Anterior cingulate cortex (tissue), 58 donors: ENCODE measurements around the gene CDK11B.
"Not testable (repeated sequence)": the region's sequence is repeated elsewhere in the genome, so short reads cannot be mapped to it uniquely, and the experiment has no call there.

Experiments
- DNase-seq, 58 donors: peaks; one replicate each; lab custom pipeline; 2025; lab: John Stamatoyannopoulos, UW

The CDK11B gene

GRCh38 chr1:1664318-1664717 lies 5.5 kb upstream of the CDK11B start:
- DNase-seq, result not testable (repeated sequence)

GRCh38 chr1:1662830-1663560 lies 4.2 kb upstream of the CDK11B start:
- DNase-seq, result not testable (repeated sequence)

- not testable (repeated sequence) for DNase-seq
Measured at GRCh38 chr1:1662392-1662791, 3.6 kb upstream of the CDK11B start.

GRCh38 chr1:1648265-1648664 lies 10.5 kb downstream of the CDK11B start:
- not testable (repeated sequence) for DNase-seq

GRCh38 chr1:1647567-1648241 lies 11.1 kb downstream of the CDK11B start:
- DNase-seq, result not testable (repeated sequence)

GRCh38 chr1:1646326-1646725 lies 12.5 kb downstream of the CDK11B start:
- DNase-seq, result not testable (repeated sequence)

GRCh38 chr1:1640711-1641461 lies 17.9 kb downstream of the CDK11B start:
- DNase-seq, result not testable (repeated sequence)

GRCh38 chr1:1640081-1640480 lies 18.7 kb downstream of the CDK11B start:
- DNase-seq, result not testable (repeated sequence)

GRCh38 chr1:1639368-1639767 lies 19.4 kb downstream of the CDK11B start:
- not testable (repeated sequence) for DNase-seq

GRCh38 chr1:1638528-1638927 lies 20.3 kb downstream of the CDK11B start:
- not testable (repeated sequence) for DNase-seq

GRCh38 chr1:1637479-1637875 lies 21.3 kb downstream of the CDK11B start:
- not testable (repeated sequence) for DNase-seq

- not testable (repeated sequence) for DNase-seq
Measured at GRCh38 chr1:1636621-1637478, 22.0 kb downstream of the CDK11B start.

- not testable (repeated sequence) for DNase-seq
Measured at GRCh38 chr1:1634613-1635012, 24.2 kb downstream of the CDK11B start.

- DNase-seq, result not testable (repeated sequence)
Measured at GRCh38 chr1:1633409-1633808, 25.4 kb downstream of the CDK11B start.

GRCh38 chr1:1631782-1632420 lies 26.9 kb downstream of the CDK11B start, which contains the start of gene MMP23B:
TSS of gene MMP23B (plus strand) at chr1:1632173. CDS start at chr1:1632219, 46 bp downstream.
- DNase-seq, result no peak

GRCh38 chr1:1630965-1631781 lies 27.6 kb downstream of the CDK11B start:
- peak in 30 of 58 donors; percentile 7 to 60 (median 33) for DNase-seq

GRCh38 chr1:1630191-1630964 lies 28.4 kb downstream of the CDK11B start:
- peak in 32 of 58 donors; percentile 3 to 69 (median 33) for DNase-seq
